SH-SY5Y (cell line): Measurements from ENCODE around the gene LSM14B.

Experiments used
- GATA2 ChIP-seq: IDR thresholded peaks from 2 replicates; pipeline ENCODE4 v1.6.1; 2011; ENCODE audit warnings: mild to moderate bottlenecking, low read depth, low read length
- GATA3 ChIP-seq: IDR thresholded peaks from 2 replicates; pipeline ENCODE4 v1.6.1; 2011; ENCODE audit warnings: low read depth, mild to moderate bottlenecking, low read length, moderate library complexity

GRCh38 chr20:62167474-62167873 lies 45.2 kb downstream of the LSM14B start:
- TF ChIP-seq GATA2 (no peak), GATA3 (no peak)
